Keratinocyte (primary cell): ENCODE measurements around the gene PIP4K2A. TPM values are rescaled to one million over a fixed set of nuclear protein-coding genes. Genes with fewer than 3 reads are reported as not detected.

Source experiments
- DNase-seq: peaks from one replicate; pipeline ENCODE4 v3.0.0-alpha.2; 2011; ENCODE audit warnings: low read depth, missing footprints, low spot score
- FAIRE-seq: peaks from 2 replicates; lab custom pipeline; 2011; peaks lifted over from hg19 to GRCh38; lab: Jason Lieb, UNC
- H2AFZ ChIP-seq: 2 replicates; pipeline ENCODE4 v1.6.0; 2012; ENCODE audit warnings: low read length, control low read depth, inconsistent platforms; ENCODE audit not compliant: control insufficient read depth
- H3K27ac ChIP-seq: 2 replicates; pipeline ENCODE4 v1.5.1; 2011; ENCODE audit warnings: low read length; ENCODE audit not compliant: control insufficient read depth, insufficient read depth
- H3K27me3 ChIP-seq: 3 replicates; pipeline ENCODE4 v1.6.0; 2011; ENCODE audit warnings: low read length; ENCODE audit not compliant: control insufficient read depth, insufficient read depth; ENCODE audit errors: extremely low read depth
- H3K36me3 ChIP-seq, 2 experiments: 2 replicates in 1 of 2; 3 replicates in 1 of 2; pipeline ENCODE4 v1.5.1; 2011; ENCODE audit warnings: low read length in 2 of 2, mild to moderate bottlenecking in 1 of 2; ENCODE audit not compliant: control insufficient read depth in 2 of 2, insufficient read depth in 2 of 2; ENCODE audit errors: extremely low read depth in 1 of 2
- H3K4me1 ChIP-seq: 3 replicates; pipeline ENCODE4 v1.5.1; 2011; ENCODE audit warnings: low read length; ENCODE audit not compliant: control insufficient read depth, insufficient read depth; ENCODE audit errors: extremely low read depth
- H3K4me2 ChIP-seq: 3 replicates; pipeline ENCODE4 v1.6.0; 2011; ENCODE audit warnings: low read depth, low read length; ENCODE audit not compliant: control insufficient read depth, insufficient read depth; ENCODE audit errors: extremely low read depth
- H3K4me3 ChIP-seq, 3 experiments: fragments of 200-600 bp in 1 of 3; sonication (generic) in 1 of 3; 2 replicates in 2 of 3; 3 replicates in 1 of 3; pipeline ENCODE4 v1.5.1; 2011 to 2016; ENCODE audit warnings: low read length in 3 of 3, mild to moderate bottlenecking in 3 of 3, control low read depth in 2 of 3, inconsistent platforms in 1 of 3, low read depth in 1 of 3, mixed read lengths in 1 of 3, mixed run types in 1 of 3, moderate library complexity in 1 of 3; ENCODE audit not compliant: control insufficient read depth in 2 of 3, insufficient read depth in 2 of 3; ENCODE audit errors: extremely low read depth in 1 of 3
- H3K79me2 ChIP-seq: 2 replicates; pipeline ENCODE4 v1.6.0; 2012; ENCODE audit warnings: low read length; ENCODE audit not compliant: control insufficient read depth, insufficient read depth
- H3K9ac ChIP-seq: 3 replicates; pipeline ENCODE4 v1.6.0; 2011; ENCODE audit warnings: low read length; ENCODE audit not compliant: control insufficient read depth, insufficient read depth; ENCODE audit errors: extremely low read depth
- H3K9me1 ChIP-seq: 3 replicates; pipeline ENCODE4 v1.6.0; 2011; ENCODE audit warnings: low read length; ENCODE audit not compliant: control insufficient read depth, insufficient read depth; ENCODE audit errors: extremely low read depth
- H3K9me3 ChIP-seq: 2 replicates; pipeline ENCODE4 v1.5.1; 2012; ENCODE audit warnings: low read depth, low read length; ENCODE audit not compliant: control insufficient read depth
- H4K20me1 ChIP-seq: 3 replicates; pipeline ENCODE4 v1.6.0; 2011; ENCODE audit warnings: low read length; ENCODE audit not compliant: control insufficient read depth, insufficient read depth; ENCODE audit errors: extremely low read depth
- CTCF ChIP-seq, 3 experiments: IDR thresholded peaks in 1 of 3; conservative IDR thresholded peaks in 1 of 3; optimal IDR thresholded peaks in 1 of 3; 2 replicates in 2 of 3; 3 replicates in 1 of 3; pipeline versions ENCODE3 to v1.5.1; 2011; ENCODE audit warnings: low read length in 3 of 3, mild to moderate bottlenecking in 3 of 3, moderate library complexity in 2 of 3, control low read depth in 1 of 3, inconsistent platforms in 1 of 3; ENCODE audit not compliant: insufficient read depth in 2 of 3; ENCODE audit errors: extremely low read depth in 1 of 3
- EZH2 ChIP-seq: IDR thresholded peaks from one replicate; pipeline ENCODE4 v1.6.1; 2012; ENCODE audit warnings: inconsistent platforms, mild to moderate bottlenecking, low read length, moderate library complexity
- dilution Hi-C: fragments of 300-500 bp; cut with MboI; formaldehyde crosslinking; loops from one replicate; pipeline ENCODE4 v1.7.0; 2020; ENCODE audit warnings: low sequenced_read_pairs; ENCODE audit not compliant: extremely low pct_ligation_motif_present
- polyA plus RNA-seq, 5 experiments: library from polyadenylated mRNA; depleted of rRNA in 3 of 5; stranded (reverse) in 3 of 5; stranded (forward) in 1 of 5; unstranded in 1 of 5; fragments of >200 nt; gene quantifications; 1 replicate in 1 of 5; 2 replicates in 3 of 5; 3 replicates in 1 of 5; pipeline versions ENCODE4 v1.2.1 to v1.2.3, GENCODE V29; 2011 to 2012; ENCODE audit warnings: missing spikeins in 2 of 5, low read depth in 1 of 5, low replicate concordance in 1 of 5

PIP4K2A gene
- polyA plus RNA-seq, 1 donor (not counting 4 experiments of a cell fraction or from before 2014, with no cell fraction given): 15.5 TPM

GRCh38 chr10:22670788-22671187 is 43.6 kb downstream of the PIP4K2A start:
- no peaks in the 10 kb centered on the region for H3K36me3 ChIP-seq
- no peaks in the 10 kb centered on the region for H4K20me1 ChIP-seq
- no peak overlapping the region for H3K9ac ChIP-seq
- H3K27ac ChIP-seq: no peak overlapping the region
- H3K4me2 ChIP-seq: no peak overlapping the region
- H2AFZ ChIP-seq: no peak overlapping the region
- TF ChIP-seq CTCF (optimal IDR thresholded peaks at IDR 0.05 in 1 of 3, IDR thresholded peaks at IDR 0.05 in 1 of 3, conservative IDR thresholded peaks at IDR 0.05 in 1 of 3; ENCODE audit: extremely low read depth in 1 of 3, insufficient read depth in 2 of 3, low read length in 3 of 3) (no peak), EZH2 (no peak)
- DNase-seq (no peak), FAIRE-seq (no peak)
- H3K27me3 ChIP-seq: no peaks in the 10 kb centered on the region
- no peaks in the 10 kb centered on the region for H3K4me1 ChIP-seq
- peaks cover 32% of the 10 kb centered on the region for H3K79me2 ChIP-seq
- no peaks in the 10 kb centered on the region for H3K9me3 ChIP-seq
- dilution Hi-C loops: no loop called here
- no peaks in the 10 kb centered on the region for H3K9me1 ChIP-seq
- no peak overlapping the region for H3K4me3 ChIP-seq

- H2AFZ ChIP-seq: no peak overlapping the region
- no peaks in the 10 kb centered on the region for H3K36me3 ChIP-seq
- FAIRE-seq: no peak
- no peak overlapping the region for H3K9ac ChIP-seq
- H4K20me1 ChIP-seq: no peaks in the 10 kb centered on the region
- H3K27ac ChIP-seq: no peak overlapping the region
- no peaks in the 10 kb centered on the region for H3K27me3 ChIP-seq
- no peaks in the 10 kb centered on the region for H3K9me1 ChIP-seq
- H3K79me2 ChIP-seq: peaks cover 34% of the 10 kb centered on the region
- no peaks in the 10 kb centered on the region for H3K9me3 ChIP-seq
- dilution Hi-C loops: no loop called here
- DNase-seq: no peak
- H3K4me2 ChIP-seq: no peak overlapping the region
- no peak overlapping the region for H3K4me3 ChIP-seq
- TF ChIP-seq EZH2 (no peak), CTCF (optimal IDR thresholded peaks at IDR 0.05 in 1 of 3, IDR thresholded peaks at IDR 0.05 in 1 of 3, conservative IDR thresholded peaks at IDR 0.05 in 1 of 3; ENCODE audit: extremely low read depth in 1 of 3, insufficient read depth in 2 of 3, low read length in 3 of 3) (no peak)
- H3K4me1 ChIP-seq: no peaks in the 10 kb centered on the region
These were observed 45.1 kb downstream of the PIP4K2A start for GRCh38 chr10:22669163-22669711.
